Activated CD4-positive, CD25-positive, alpha-beta regulatory T cell treated with anti-CD3 and anti-CD28 coated beads, Interleukin-2, amount 50 U/mL, for 16 hours (primary cell): Measurements from ENCODE around the gene MEG3.

Experiments used
- DNase-seq: peaks from one replicate; pipeline ENCODE4 v3.0.0-alpha.2; 2020; ENCODE audit warnings: low read depth, low spot score

Gene MEG3

GRCh38 chr14:100832311-100832960 lies 6.5 kb downstream of the MEG3 start:
- DNase-seq, result no peak

DNA sequence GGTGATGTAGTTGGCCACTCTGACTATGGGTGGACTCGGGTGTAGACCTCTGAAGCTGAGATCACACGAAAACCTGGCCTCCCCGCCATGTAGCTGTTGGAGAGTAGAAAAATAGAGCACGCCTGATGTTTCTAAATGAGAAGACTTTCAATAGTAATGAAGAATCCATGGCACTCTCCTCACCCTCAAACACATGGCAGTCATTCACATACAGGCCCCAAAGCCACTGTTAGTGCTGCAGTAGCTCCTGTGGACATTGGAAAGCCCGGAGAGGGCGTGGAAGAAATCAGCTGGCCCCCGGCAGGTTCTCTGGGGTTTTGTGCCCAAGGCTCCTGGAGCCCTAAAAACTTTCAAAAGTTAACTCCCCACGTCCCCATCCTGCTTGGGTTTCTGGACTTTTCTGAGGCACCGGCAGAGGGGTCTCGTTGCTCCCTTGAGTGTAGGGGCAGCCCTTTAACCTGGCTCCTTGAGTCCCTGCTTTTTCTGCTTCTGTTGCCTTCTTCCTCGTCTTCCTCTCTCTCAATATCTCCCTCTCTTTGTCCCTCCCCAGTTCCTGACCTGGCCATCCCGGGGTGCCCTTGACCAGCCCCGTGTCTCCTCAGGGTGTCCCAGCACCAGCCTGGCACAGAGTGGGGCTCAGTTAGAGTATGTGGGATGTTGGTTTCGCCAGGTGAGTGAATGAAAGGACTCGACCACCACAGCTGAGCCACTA lies 8.3 kb downstream of the MEG3 start:
- DNase-seq, result no peak

GRCh38 chr14:100834794-100835547 lies 9.1 kb downstream of the MEG3 start:
- no peak for DNase-seq

DNA sequence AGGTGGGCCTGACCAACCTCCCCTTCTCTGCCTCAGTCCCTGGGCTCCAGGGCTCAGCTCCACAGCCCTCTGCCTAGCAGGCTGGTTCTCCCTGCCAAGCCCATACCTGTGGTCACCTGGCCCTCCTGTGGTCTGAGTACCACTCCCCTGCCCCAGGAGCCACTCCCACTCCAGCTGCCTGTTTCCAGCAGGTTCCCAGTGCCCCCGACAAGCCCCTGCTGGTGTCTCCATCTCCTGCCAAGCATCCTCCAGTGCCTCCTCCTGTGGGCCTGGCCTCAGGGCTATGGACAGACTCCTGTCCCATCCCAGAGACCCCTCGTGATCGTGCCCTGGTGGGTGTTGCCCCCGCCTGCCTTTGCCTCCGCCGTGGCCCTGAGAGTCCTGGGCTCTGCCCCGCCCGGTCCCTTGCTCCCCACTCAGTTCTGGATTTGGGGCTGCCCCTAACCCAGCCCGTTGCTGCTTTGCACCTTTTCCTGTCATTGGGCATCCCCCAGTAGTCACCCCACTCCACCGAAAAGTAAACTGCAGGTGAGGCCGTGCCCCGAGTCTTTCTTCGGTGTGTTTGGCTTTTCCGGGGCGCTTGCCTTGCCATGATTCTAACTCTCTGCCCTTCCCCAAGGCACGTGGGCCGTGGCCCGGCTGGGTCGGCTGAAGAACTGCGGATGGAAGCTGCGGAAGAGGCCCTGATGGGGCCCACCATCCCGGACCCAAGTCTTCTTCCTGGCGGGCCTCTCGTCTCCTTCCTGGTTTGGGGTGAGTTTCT lies 9.8 kb downstream of the MEG3 start:
- no peak for DNase-seq

- no peak for DNase-seq
Observed at GRCh38 chr14:100836311-100836805, 10.4 kb downstream of the MEG3 start.

- no peak for DNase-seq
Observed at GRCh38 chr14:100836941-100837804, 11.3 kb downstream of the MEG3 start.

- no peak for DNase-seq
Observed at GRCh38 chr14:100837805-100838350, 12.0 kb downstream of the MEG3 start.

- no peak for DNase-seq
Observed at GRCh38 chr14:100838493-100839314, 12.8 kb downstream of the MEG3 start.

DNA sequence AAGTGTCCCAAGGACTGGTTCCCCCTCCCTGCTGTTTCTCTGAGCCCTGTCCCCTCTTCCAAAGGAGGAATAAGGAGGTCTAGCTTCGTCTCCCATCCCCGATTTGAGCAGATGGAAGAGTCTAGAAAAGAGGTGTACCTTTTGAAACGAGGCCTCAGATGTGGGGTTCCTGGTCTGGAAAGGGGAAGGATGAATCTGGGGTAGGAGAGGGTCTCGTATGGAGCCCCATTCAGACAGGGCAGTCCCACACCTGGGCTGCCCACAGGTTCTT lies 13.3 kb downstream of the MEG3 start:
- no peak for DNase-seq

- DNase-seq, result no peak
Observed at GRCh38 chr14:100839681-100840111, 13.8 kb downstream of the MEG3 start.

DNA sequence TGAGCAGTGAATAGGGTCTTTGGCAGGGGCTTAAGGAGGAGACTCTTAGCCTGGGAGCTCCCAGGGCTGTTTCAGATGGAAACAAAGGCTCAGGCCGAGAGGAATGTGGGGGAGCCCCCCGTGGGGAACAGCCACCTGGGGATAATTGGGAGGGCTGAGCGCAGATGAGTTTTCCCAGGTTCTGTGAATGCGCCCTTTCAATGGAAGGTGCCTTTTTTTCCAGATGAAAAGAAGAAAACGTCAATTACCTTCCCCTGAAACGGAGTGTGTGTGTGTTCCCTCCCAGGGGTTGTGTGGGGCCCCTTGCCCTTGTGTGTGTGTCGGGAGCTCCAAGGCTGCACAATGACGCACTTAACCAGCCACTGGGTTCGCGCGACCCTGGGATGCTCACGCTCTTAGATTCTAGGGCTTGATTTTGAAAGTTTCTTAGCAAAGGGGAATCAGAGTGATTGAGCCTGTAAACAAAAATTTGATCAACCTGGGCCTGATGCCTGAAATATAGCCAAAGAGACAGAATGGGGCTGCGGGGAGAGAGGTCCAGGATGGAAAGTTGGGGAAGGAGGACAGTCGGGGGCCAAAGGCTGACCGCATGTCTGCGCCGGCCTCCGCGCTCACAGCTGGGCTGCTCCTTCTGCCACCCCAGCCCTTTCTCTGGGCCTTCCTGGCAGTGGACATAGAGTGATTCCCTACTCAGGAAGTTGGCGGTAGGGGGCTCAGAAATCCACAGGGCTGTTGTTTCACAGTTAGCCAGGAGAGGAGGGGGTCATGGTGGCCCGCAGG lies 14.6 kb downstream of the MEG3 start:
- DNase-seq, result no peak

- no peak for DNase-seq
Observed at GRCh38 chr14:100841066-100841760, 15.3 kb downstream of the MEG3 start.

DNA sequence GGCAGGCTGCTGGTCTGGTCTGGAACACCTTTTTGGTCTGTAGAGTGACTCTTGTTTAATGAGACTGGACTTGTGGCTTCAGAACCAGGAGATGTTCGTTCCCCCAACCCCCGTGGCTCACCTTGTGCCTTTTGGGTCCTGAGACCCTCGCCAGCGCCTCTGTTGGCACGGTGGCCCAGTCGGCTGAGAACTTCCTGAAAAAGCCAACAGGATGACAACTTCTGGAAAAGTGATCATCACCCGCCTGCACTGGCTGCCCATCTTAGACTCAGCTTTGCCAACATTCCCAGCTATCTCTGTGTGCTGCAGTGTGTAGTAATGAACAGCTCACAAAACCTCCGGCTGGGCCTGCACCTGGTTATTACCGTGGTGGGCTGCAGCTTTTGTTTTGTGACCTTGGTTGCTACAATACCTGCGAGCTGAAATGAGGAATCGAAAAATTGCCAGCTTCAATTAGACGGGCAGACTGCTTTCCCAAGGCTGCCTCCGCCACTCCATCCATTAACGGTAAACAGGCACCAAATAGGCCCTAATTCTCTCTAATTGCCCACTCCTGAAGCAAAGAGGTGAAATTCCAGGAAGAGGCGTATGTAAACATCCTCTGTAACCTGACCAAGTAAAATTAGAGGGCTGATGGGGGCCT lies 16.0 kb downstream of the MEG3 start:
- DNase-seq, result no peak

- no peak for DNase-seq
Observed at GRCh38 chr14:100842799-100843198, 16.9 kb downstream of the MEG3 start.

DNA sequence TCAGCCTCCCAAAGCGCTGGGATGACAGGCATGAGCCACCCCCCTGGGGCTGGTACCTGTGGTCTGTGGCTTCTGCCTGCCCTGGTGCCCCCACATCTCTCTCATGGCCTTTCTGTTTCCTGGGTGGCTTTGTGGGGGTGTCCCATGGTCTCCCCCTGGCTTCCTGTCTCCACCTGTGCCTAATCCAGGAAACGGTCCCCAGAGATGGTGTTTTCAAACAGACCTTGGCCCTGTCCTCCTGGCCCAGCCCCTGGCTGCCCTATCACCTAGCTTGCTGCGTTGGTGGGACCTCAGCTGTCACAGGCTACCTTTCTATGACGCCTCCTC lies 18.1 kb downstream of the MEG3 start:
- DNase-seq, result no peak

DNA sequence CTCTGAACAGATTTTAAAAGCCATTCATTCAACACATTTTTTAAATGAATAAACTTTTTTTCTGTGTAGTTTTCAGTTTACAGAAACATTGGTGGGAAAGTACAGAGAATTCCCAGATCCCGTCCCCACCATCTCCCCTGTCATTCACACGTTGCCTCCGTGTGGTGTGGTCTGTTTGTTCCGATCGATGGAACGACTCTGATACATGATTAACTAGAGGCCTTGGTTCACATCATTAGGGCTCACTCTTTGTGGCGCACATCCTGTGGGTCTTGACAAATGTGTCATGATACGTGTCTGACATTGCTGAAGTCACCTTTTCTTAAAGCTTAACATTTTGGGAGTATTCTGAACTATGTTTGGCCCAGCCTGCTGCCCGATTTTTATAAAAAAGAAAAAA lies 18.5 kb downstream of the MEG3 start:
- DNase-seq, result no peak

- DNase-seq, result no peak
Observed at GRCh38 chr14:100844846-100845245, 18.9 kb downstream of the MEG3 start.

GRCh38 chr14:100845341-100845740 lies 19.4 kb downstream of the MEG3 start:
- no peak for DNase-seq
